Measurements from ENCODE around the gene VAV3.

- TF ChIP-seq EZH2phosphoT487 (IDR thresholded peaks at IDR 0.05; ENCODE audit: insufficient read depth, low read depth) (no peak), EZH2 (IDR thresholded peaks at IDR 0.05; ENCODE audit: insufficient read depth, poor library complexity, severe bottlenecking) (no peak)
These were observed 431.5 kb downstream of the VAV3 start for GRCh38 chr1:107533436-107533835.
